Renal pelvis (tissue), 4 donors: ENCODE data around the gene POU3F1. TPM values are rescaled to one million over a fixed set of nuclear protein-coding genes. Genes with fewer than 3 reads are reported as not detected.
A peak's percentile ranks its signal among the peaks of the same experiment; 100 is the strongest.

Experiments
- DNase-seq: peaks from one replicate; pipeline ENCODE4 v3.0.0-alpha.2; 2013
- polyA plus RNA-seq, 3 donors: library from polyadenylated mRNA; unstranded; fragments of 120-200 nt; gene quantifications; one replicate each; pipeline ENCODE4 v1.2.1, GENCODE V29; 2013; ENCODE audit not compliant: insufficient read length in 3 of 3

Gene POU3F1
- polyA plus RNA-seq, 3 donors: 0.71 to 1.7 (median 1.0) TPM

- peak; percentile 71 for DNase-seq
These were observed 41.2 kb downstream of the POU3F1 start, which contains the start of gene FHL3 for GRCh38 chr1:38005195-38006007. Gene FHL3, minus strand, starts transcription at chr1:38005514. Its CDS starts 6,102 bp downstream, at chr1:37999412.

GRCh38 chr1:38004284-38005108 is 42.1 kb downstream of the POU3F1 start:
- DNase-seq: no peak

GRCh38 chr1:38003261-38004250 is 43.0 kb downstream of the POU3F1 start:
- DNase-seq: no peak

- no peak for DNase-seq
These were observed 45.8 kb downstream of the POU3F1 start for GRCh38 chr1:38000529-38001455.

GRCh38 chr1:38000233-38000528 is 46.4 kb downstream of the POU3F1 start:
- no peak for DNase-seq

GRCh38 chr1:37999430-38000232 is 47.0 kb downstream of the POU3F1 start:
- peak; percentile 73 for DNase-seq

GRCh38 chr1:37998913-37999429 is 47.6 kb downstream of the POU3F1 start:
- no peak for DNase-seq

- DNase-seq: no peak
These were observed 48.3 kb downstream of the POU3F1 start for GRCh38 chr1:37998089-37998808.

- DNase-seq: no peak
These were observed 49.1 kb downstream of the POU3F1 start for GRCh38 chr1:37997256-37998088.

GRCh38 chr1:37995751-37996345 is 50.7 kb downstream of the POU3F1 start:
- DNase-seq: peak; percentile 87

GRCh38 chr1:37994886-37995566 is 51.6 kb downstream of the POU3F1 start:
- no peak for DNase-seq

Other genes starting within 250 kb of the POU3F1 start
- 10 to 100 TPM; 29.5 to 37.1 (median 36.7) TPM for gene C1orf122, start 239.0 kb downstream of the POU3F1 start, polyA plus RNA-seq
- 10 to 100 TPM; 11.5 to 14.0 (median 12.2) TPM for gene YRDC, start 238.6 kb downstream of the POU3F1 start, polyA plus RNA-seq
- 1 to 10 TPM; 7.0 to 8.9 (median 8.4) TPM for gene MTF1, start 187.2 kb downstream of the POU3F1 start, polyA plus RNA-seq
- gene INPP5B, start 99.7 kb downstream of the POU3F1 start, polyA plus RNA-seq: 10 to 100 TPM; 18.8 to 28.4 (median 20.6) TPM
- 100 to 1,000 TPM in 2 of 3 donors, 10 to 100 TPM in 1; 94.5 to 106 (median 102) TPM for gene SF3A3, start 56.8 kb downstream of the POU3F1 start, polyA plus RNA-seq
- gene FHL3, start 41.3 kb downstream of the POU3F1 start, polyA plus RNA-seq: 10 to 100 TPM; 16.9 to 22.7 (median 19.6) TPM
- gene UTP11, start 34.1 kb downstream of the POU3F1 start, polyA plus RNA-seq: 10 to 100 TPM; 35.6 to 39.4 (median 36.6) TPM